Epithelial cell of proximal tubule (primary cell): Measurements from ENCODE around the gene ZNF487. TPM values are rescaled to one million over a fixed set of nuclear protein-coding genes. Genes with fewer than 3 reads are reported as not detected.

Experiments used
- DNase-seq: peaks from one replicate; pipeline ENCODE4 v3.0.0-alpha.2; 2011; ENCODE audit warnings: low read depth
- H3K4me3 ChIP-seq: 2 replicates; pipeline ENCODE4 v1.5.1; 2011; ENCODE audit warnings: low read depth, mild to moderate bottlenecking, low read length
- CTCF ChIP-seq: conservative IDR thresholded peaks from 2 replicates; pipeline ENCODE4 v1.5.1; 2012; ENCODE audit warnings: low read depth, mild to moderate bottlenecking, low read length
- total RNA-seq: library from RNA; depleted of rRNA; stranded (reverse); fragments of >200 nt; gene quantifications from 2 replicates; pipeline ENCODE4 v1.2.3, GENCODE V29; 2015

ZNF487 gene
- total RNA-seq, 1 donor from 2014 or later, result 0.81 TPM

GRCh38 chr10:43393606-43394360, 43.1 kb upstream of the ZNF487 start:
- no peak for DNase-seq
- no peak overlapping the region for H3K4me3 ChIP-seq
- TF ChIP-seq CTCF, result no peak

DNA sequence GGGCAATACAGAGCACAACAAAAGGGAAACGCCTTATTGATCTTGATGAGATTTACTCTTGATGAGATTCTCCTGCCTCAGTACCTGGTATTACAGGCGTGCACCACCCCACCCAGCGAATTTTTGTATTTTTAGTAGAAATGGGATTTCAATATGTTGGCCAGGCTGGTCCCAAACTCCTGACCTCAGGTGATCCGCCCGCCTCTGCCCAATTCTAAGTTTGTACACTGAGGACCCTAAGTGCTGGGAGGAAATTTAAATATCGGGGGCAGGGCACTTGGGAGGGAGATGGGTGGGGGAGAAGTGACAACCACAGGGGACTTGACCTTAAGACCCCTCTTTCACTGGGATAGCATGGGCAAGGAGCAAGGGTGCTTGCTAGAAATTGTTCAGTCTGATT, 42.0 kb upstream of the ZNF487 start:
- no peak for TF ChIP-seq CTCF
- DNase-seq, result no peak
- H3K4me3 ChIP-seq, result peak overlapping the region; percentile 71

DNA sequence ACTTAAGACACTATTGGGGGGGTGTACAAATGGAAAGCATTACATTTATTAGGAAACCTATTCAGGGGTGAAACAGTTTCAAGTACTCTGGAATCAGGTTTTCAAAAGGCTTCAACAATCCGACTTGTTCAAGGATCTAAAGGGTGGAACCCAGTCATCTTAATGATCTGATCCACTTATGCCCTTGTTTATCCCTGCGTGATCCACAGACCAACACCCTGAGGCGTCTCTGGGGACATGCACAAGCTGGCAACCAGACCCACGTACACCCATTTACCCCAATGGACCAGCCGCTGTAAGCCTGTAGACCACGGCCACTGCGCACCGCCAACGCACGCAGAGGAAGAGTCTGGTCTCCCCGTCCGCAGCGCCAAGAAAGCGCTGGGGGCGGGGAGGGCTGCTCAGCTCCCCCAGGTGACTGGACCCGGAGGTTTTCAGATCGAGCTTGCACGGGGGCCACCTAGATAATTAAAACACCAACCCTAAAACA, 41.3 kb upstream of the ZNF487 start:
- no peak for DNase-seq
- peak overlapping the region; percentile 71 for H3K4me3 ChIP-seq
- TF ChIP-seq CTCF, result no peak

DNA sequence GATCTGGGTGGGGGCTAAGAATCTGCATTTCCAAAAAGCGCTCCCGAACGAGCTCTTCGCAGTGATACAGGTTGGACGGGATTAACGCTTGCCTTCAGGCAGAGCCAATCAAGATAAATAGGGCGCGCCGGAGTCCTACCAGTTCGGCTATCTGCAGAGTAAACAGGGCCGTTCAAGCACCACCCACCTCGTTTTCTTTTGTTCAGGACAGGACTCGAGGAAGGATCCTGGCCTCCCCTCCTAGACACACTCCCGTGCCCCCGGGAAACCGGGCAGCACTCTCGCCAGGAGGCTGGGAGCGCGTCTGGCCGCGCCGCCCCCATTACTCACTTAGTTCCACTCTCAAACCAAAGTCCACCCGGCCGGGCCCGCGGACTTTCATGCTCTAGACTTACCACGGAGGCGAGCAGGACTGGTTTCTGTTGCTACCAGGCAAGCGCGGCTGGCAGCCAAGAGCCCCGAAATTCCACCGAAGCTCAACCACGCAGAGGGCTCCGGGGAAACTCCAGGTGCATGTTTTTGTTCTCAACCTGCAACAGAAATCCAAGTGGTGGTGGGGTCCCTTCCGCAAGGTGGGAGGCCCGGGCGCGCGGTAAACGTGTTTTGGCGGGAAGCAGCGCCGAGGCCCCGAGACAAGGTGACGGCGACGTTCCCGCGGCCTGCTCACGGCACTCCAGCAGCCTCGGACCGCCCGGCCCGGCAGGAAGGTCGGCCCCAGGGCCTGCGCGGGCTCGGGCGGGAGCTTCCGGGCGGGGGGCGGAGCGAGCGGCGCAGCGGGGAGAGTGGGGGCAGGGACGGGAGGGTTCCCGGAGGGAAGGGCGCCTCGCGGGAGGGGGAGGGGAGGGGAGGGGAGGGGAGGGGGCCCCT, 40.6 kb upstream of the ZNF487 start:
- no peak for DNase-seq

DNA sequence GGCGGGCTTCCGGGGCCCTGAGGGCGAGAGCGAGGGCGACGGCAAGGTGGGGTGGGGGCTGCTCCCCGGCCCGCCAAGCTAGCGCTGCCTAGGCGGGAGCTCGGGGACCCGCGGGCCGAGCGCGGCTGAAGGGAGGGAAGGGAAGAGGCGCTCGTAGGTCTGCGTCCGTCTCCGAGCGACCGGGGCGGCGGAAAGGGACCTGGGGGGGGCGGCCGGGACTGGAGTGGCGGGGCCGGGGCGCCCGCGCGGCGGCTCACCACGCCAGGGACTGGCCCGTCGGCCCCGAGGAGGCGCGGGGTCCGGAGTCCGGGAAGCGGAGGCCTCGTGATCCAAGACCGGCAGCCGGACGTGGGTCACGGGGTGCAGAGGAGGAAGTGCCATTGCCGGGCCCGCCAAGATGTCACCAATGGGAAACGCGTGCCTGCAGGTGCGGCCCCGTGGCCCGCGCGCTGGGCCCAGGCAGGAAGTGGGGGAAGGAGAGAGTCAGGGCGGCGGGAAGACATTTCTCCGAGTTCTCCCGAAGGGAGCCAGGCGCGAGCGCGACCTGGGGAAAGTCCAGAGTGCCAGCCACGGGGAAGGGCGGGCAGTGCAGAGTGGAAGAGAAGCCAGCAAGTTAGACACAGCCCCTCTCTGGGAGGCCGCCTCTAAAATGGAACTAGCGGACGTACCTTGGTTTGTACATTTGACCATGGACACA, 39.8 kb upstream of the ZNF487 start:
- no peak for TF ChIP-seq CTCF
- H3K4me3 ChIP-seq, result peak overlapping the region; percentile 71
- no peak for DNase-seq

More for the DNA sequence above, 40.6 kb upstream of the ZNF487 start:
- peak overlapping the region; percentile 71 for H3K4me3 ChIP-seq
- no peak for TF ChIP-seq CTCF

DNA sequence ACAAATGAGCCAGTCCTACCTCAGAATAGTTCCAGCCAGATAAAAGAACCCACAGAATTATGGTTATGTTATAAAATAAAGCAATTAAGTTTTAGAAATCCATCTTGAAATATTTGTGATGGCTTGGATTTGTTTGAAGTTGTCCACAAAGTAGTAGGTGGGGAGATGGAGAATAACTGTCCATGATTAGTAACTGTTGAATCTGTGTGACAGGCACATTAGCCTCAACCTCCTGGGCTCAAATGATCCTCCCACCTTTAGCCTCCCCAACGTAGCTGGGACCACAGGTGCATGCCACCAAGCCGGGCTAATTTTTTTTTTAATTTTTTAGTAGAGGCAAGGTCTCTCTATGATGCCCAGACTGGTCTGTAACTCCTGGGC, 38.0 kb upstream of the ZNF487 start:
- no peak for DNase-seq
- no peak overlapping the region for H3K4me3 ChIP-seq
- no peak for TF ChIP-seq CTCF
